Measurements from ENCODE around the gene GNAI3.

Gene GNAI3

DNA sequence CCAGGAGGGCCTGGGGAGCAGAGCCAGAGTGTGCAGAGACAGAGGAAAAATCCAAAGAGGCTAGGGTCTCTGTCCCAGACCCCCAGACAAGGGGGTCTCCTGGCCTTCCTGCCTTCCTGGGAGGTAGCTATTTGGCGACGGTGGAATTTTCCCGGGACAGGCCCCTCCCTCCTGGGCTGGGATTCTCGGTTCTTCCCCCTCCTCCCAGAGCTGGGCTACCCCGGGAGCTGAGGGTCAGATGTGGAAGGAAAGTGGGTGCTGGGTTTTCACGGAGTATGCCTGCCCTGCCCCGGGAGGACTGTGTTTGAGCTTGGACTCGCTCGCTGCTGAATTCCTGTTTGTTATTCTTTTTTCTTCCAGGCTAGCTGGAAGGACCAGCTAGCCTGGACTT, 72.0 kb downstream of the GNAI3 start:
- peak overlapping the region; percentile 78 for H3K27ac ChIP-seq (ENCODE audit: extremely low read depth, low read depth, low read length)
- H3K4me1 ChIP-seq (ENCODE audit: control insufficient read depth, insufficient read depth, low read length), result peaks cover 4% of the 10 kb centered on the region; the same call in 1 of the 2 replicates
- TF ChIP-seq, protein P1, sequence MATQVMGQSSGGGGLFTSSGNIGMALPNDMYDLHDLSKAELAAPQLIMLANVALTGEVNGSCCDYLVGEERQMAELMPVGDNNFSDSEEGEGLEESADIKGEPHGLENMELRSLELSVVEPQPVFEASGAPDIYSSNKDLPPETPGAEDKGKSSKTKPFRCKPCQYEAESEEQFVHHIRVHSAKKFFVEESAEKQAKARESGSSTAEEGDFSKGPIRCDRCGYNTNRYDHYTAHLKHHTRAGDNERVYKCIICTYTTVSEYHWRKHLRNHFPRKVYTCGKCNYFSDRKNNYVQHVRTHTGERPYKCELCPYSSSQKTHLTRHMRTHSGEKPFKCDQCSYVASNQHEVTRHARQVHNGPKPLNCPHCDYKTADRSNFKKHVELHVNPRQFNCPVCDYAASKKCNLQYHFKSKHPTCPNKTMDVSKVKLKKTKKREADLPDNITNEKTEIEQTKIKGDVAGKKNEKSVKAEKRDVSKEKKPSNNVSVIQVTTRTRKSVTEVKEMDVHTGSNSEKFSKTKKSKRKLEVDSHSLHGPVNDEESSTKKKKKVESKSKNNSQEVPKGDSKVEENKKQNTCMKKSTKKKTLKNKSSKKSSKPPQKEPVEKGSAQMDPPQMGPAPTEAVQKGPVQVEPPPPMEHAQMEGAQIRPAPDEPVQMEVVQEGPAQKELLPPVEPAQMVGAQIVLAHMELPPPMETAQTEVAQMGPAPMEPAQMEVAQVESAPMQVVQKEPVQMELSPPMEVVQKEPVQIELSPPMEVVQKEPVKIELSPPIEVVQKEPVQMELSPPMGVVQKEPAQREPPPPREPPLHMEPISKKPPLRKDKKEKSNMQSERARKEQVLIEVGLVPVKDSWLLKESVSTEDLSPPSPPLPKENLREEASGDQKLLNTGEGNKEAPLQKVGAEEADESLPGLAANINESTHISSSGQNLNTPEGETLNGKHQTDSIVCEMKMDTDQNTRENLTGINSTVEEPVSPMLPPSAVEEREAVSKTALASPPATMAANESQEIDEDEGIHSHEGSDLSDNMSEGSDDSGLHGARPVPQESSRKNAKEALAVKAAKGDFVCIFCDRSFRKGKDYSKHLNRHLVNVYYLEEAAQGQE (tag by site-specific recombination; IDR thresholded peaks at IDR 0.05), result 0 out of 2 replicates have a peak, but pooled peaks have one; percentile 11
- TF ChIP-seq ZBTB20 (tag by site-specific recombination; IDR thresholded peaks at IDR 0.05) (peak; percentile 73), ZNF292 (tag by site-specific recombination; IDR thresholded peaks at IDR 0.05; ENCODE audit: borderline replicate concordance, low read depth) (no peak), IKZF3 (tag by site-specific recombination; IDR thresholded peaks at IDR 0.05) (peak; percentile 72; the same call in 1 of the 2 replicates), BCL11A (tag by site-specific recombination; IDR thresholded peaks at IDR 0.05; ENCODE audit: low read depth) (peak; percentile 42; the same call in 1 of the 2 replicates), GLIS1 (tag by site-specific recombination; IDR thresholded peaks at IDR 0.05) (no peak; the same call in 1 of the 2 replicates), ZEB2 (tag by site-specific recombination; IDR thresholded peaks at IDR 0.05) (no peak)
- TF ChIP-seq, protein P2, sequence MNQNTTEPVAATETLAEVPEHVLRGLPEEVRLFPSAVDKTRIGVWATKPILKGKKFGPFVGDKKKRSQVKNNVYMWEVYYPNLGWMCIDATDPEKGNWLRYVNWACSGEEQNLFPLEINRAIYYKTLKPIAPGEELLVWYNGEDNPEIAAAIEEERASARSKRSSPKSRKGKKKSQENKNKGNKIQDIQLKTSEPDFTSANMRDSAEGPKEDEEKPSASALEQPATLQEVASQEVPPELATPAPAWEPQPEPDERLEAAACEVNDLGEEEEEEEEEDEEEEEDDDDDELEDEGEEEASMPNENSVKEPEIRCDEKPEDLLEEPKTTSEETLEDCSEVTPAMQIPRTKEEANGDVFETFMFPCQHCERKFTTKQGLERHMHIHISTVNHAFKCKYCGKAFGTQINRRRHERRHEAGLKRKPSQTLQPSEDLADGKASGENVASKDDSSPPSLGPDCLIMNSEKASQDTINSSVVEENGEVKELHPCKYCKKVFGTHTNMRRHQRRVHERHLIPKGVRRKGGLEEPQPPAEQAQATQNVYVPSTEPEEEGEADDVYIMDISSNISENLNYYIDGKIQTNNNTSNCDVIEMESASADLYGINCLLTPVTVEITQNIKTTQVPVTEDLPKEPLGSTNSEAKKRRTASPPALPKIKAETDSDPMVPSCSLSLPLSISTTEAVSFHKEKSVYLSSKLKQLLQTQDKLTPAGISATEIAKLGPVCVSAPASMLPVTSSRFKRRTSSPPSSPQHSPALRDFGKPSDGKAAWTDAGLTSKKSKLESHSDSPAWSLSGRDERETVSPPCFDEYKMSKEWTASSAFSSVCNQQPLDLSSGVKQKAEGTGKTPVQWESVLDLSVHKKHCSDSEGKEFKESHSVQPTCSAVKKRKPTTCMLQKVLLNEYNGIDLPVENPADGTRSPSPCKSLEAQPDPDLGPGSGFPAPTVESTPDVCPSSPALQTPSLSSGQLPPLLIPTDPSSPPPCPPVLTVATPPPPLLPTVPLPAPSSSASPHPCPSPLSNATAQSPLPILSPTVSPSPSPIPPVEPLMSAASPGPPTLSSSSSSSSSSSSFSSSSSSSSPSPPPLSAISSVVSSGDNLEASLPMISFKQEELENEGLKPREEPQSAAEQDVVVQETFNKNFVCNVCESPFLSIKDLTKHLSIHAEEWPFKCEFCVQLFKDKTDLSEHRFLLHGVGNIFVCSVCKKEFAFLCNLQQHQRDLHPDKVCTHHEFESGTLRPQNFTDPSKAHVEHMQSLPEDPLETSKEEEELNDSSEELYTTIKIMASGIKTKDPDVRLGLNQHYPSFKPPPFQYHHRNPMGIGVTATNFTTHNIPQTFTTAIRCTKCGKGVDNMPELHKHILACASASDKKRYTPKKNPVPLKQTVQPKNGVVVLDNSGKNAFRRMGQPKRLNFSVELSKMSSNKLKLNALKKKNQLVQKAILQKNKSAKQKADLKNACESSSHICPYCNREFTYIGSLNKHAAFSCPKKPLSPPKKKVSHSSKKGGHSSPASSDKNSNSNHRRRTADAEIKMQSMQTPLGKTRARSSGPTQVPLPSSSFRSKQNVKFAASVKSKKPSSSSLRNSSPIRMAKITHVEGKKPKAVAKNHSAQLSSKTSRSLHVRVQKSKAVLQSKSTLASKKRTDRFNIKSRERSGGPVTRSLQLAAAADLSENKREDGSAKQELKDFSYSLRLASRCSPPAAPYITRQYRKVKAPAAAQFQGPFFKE (tag by site-specific recombination; IDR thresholded peaks at IDR 0.05; ENCODE audit: borderline replicate concordance), result no peak
- TF ChIP-seq, protein P3, sequence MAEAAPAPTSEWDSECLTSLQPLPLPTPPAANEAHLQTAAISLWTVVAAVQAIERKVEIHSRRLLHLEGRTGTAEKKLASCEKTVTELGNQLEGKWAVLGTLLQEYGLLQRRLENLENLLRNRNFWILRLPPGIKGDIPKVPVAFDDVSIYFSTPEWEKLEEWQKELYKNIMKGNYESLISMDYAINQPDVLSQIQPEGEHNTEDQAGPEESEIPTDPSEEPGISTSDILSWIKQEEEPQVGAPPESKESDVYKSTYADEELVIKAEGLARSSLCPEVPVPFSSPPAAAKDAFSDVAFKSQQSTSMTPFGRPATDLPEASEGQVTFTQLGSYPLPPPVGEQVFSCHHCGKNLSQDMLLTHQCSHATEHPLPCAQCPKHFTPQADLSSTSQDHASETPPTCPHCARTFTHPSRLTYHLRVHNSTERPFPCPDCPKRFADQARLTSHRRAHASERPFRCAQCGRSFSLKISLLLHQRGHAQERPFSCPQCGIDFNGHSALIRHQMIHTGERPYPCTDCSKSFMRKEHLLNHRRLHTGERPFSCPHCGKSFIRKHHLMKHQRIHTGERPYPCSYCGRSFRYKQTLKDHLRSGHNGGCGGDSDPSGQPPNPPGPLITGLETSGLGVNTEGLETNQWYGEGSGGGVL (tag by site-specific recombination; IDR thresholded peaks at IDR 0.05), result peak; percentile 73
- ChIA-PET CTCF (interaction anchor here (0.6 to 2.0 kb wide), 10 partner anchors 11 to 520 kb away, joined by 3 to 18 read pairs (median 4); partner anchors contain the start of genes AHCYL1 and GNAI3), POLR2A (interaction anchor here (0.9 to 2.4 kb wide), 5 partner anchors 8 to 73 kb away, joined by 3 to 29 read pairs (median 3); partner anchors contain the start of gene GNAI3)
- no peaks in the 10 kb centered on the region for H3K9me3 ChIP-seq (ENCODE audit: control insufficient read depth, insufficient read depth, low read depth, low read length)
- H3K4me3 ChIP-seq (ENCODE audit: low read depth, low read length), result peak overlapping the region; percentile 73
- peaks cover 0 to 4% of the 10 kb centered on the region in 2 experiments; a peak in 1 of 3 replicates for H3K36me3 ChIP-seq (ENCODE audit: control insufficient read depth in 2 of 2, insufficient read depth in 1 of 2, low read length in 2 of 2)

DNA sequence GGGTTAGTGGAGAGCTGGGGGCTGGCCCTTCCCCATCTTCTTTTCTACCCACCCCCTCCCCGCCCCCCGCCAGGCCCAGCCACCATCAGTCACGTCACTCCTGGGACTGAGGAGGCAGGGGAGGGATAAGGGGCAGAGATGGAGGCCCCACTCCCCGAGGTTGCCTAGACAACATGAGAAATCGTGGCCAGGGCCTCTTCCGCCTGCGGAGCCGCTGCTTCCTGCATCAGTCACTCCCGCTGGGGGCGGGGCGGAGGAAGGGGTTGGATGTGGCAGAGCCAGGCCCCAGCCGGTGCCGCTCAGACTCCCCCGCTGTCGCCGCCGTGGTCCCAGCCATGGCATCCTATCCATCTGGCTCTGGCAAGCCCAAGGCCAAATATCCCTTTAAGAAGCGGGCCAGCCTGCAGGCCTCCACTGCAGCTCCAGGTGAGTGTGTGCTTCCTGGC, 72.4 kb downstream of the GNAI3 start:
- Histone ChIP-seq H3K9me3 (ENCODE audit: control insufficient read depth, insufficient read depth, low read depth, low read length) (no peaks in the 10 kb centered on the region), H3K4me3 (ENCODE audit: low read depth, low read length) (peak overlapping the region; percentile 73), H3K4me1 (ENCODE audit: control insufficient read depth, insufficient read depth, low read length) (peaks cover 4% of the 10 kb centered on the region; the same call in 1 of the 2 replicates), H3K27ac (ENCODE audit: extremely low read depth, low read depth, low read length) (peak overlapping the region; percentile 78; the same call in 1 of the 2 replicates), H3K36me3 (ENCODE audit: control insufficient read depth in 2 of 2, insufficient read depth in 1 of 2, low read length in 2 of 2) (peaks cover 0 to 8% of the 10 kb centered on the region in 2 experiments; a peak in 1 of 3 replicates)
- ChIA-PET CTCF (interaction anchor here (0.6 to 2.0 kb wide), 7 partner anchors 30 to 520 kb away, joined by 3 to 18 read pairs (median 4); partner anchors contain the start of genes AHCYL1 and GNAI3), POLR2A (interaction anchor here (0.9 to 2.4 kb wide), 4 partner anchors 9 to 74 kb away, joined by 3 to 29 read pairs (median 3); partner anchors contain the start of gene GNAI3)
- peak; percentile 39; the same call in 1 of the 2 replicates for TF ChIP-seq ZBTB17 (tag by site-specific recombination; IDR thresholded peaks at IDR 0.05)
- no peak for TF ChIP-seq ZNF16 (tag by site-specific recombination; IDR thresholded peaks at IDR 0.05; ENCODE audit: low read depth)
- TF ChIP-seq GLIS2 (tag by site-specific recombination; IDR thresholded peaks at IDR 0.05), result peak; percentile 67
- TF ChIP-seq, protein P4, sequence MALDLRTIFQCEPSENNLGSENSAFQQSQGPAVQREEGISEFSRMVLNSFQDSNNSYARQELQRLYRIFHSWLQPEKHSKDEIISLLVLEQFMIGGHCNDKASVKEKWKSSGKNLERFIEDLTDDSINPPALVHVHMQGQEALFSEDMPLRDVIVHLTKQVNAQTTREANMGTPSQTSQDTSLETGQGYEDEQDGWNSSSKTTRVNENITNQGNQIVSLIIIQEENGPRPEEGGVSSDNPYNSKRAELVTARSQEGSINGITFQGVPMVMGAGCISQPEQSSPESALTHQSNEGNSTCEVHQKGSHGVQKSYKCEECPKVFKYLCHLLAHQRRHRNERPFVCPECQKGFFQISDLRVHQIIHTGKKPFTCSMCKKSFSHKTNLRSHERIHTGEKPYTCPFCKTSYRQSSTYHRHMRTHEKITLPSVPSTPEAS (tag by site-specific recombination; IDR thresholded peaks at IDR 0.05), result no peak
- TF ChIP-seq GLIS1 (tag by site-specific recombination; IDR thresholded peaks at IDR 0.05), result peak; percentile 66
- TF ChIP-seq, protein P5, sequence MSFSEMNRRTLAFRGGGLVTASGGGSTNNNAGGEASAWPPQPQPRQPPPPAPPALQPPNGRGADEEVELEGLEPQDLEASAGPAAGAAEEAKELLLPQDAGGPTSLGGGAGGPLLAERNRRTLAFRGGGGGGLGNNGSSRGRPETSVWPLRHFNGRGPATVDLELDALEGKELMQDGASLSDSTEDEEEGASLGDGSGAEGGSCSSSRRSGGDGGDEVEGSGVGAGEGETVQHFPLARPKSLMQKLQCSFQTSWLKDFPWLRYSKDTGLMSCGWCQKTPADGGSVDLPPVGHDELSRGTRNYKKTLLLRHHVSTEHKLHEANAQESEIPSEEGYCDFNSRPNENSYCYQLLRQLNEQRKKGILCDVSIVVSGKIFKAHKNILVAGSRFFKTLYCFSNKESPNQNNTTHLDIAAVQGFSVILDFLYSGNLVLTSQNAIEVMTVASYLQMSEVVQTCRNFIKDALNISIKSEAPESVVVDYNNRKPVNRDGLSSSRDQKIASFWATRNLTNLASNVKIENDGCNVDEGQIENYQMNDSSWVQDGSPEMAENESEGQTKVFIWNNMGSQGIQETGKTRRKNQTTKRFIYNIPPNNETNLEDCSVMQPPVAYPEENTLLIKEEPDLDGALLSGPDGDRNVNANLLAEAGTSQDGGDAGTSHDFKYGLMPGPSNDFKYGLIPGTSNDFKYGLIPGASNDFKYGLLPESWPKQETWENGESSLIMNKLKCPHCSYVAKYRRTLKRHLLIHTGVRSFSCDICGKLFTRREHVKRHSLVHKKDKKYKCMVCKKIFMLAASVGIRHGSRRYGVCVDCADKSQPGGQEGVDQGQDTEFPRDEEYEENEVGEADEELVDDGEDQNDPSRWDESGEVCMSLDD (tag by site-specific recombination; IDR thresholded peaks at IDR 0.05), result no peak
- TF ChIP-seq SP2 (tag by site-specific recombination; IDR thresholded peaks at IDR 0.05), result peak; percentile 88
- no peak for TF ChIP-seq ZBTB21 (tag by site-specific recombination; IDR thresholded peaks at IDR 0.05)
- no peak for TF ChIP-seq SCRT1 (tag by site-specific recombination; IDR thresholded peaks at IDR 0.05; ENCODE audit: borderline replicate concordance)
